HEK293 (cell line): ENCODE data around the gene NDUFS4.

Experiments used
- CTCF ChIP-seq: fragments of 450-650 bp; formaldehyde crosslinking; IDR thresholded peaks from 2 replicates; pipeline ENCODE4 v1.5.1; 2016; ENCODE audit warnings: missing biosample characterization, missing genetic modification characterization
- REPIN1 ChIP-seq: fragments of 450-650 bp; formaldehyde crosslinking; IDR thresholded peaks from 2 replicates; pipeline ENCODE4 v1.5.1; 2017; ENCODE audit warnings: missing biosample characterization, missing genetic modification characterization, low read depth
- SALL2 ChIP-seq: fragments of 450-650 bp; formaldehyde crosslinking; IDR thresholded peaks from 2 replicates; pipeline ENCODE4 v1.5.0; 2017; ENCODE audit warnings: missing biosample characterization, mild to moderate bottlenecking, missing genetic modification characterization, borderline replicate concordance
- ZNF155 ChIP-seq: fragments of 450-650 bp; formaldehyde crosslinking; IDR thresholded peaks from 2 replicates; pipeline ENCODE4 v1.5.1; 2016; ENCODE audit warnings: missing biosample characterization, missing genetic modification characterization

- TF ChIP-seq CTCF (tag by site-specific recombination) = no peak
- no peak for TF ChIP-seq REPIN1 (tag by site-specific recombination)
- TF ChIP-seq SALL2 = no peak
- TF ChIP-seq ZNF155 (tag by site-specific recombination) = no peak
Measured at GRCh38 chr5:53590759-53591158, 30.3 kb downstream of the NDUFS4 start.
